MG63 (cell line): ENCODE measurements around the gene RIC3. TPM values are rescaled to one million over a fixed set of nuclear protein-coding genes. Genes with fewer than 3 reads are reported as not detected.

Experiments used
- DNase-seq: peaks from one replicate; pipeline ENCODE4 v3.0.0-alpha.2; 2020
- H3K27me3 ChIP-seq: fragments of 250-450 bp; sonication (Bioruptor Pico); 2 replicates; pipeline ENCODE4 v1.5.1; 2020; ENCODE audit warnings: mild to moderate bottlenecking, moderate library complexity
- H3K36me3 ChIP-seq: fragments of 250-450 bp; sonication (Bioruptor Pico); 2 replicates; pipeline ENCODE4 v1.5.1; 2020; ENCODE audit warnings: mild to moderate bottlenecking, moderate library complexity
- H3K4me3 ChIP-seq: fragments of 250-450 bp; sonication (Bioruptor Pico); 2 replicates; pipeline ENCODE4 v1.5.1; 2020; ENCODE audit warnings: mild to moderate bottlenecking, moderate library complexity
- H3K9me3 ChIP-seq: fragments of 250-450 bp; sonication (Bioruptor Pico); 2 replicates; pipeline ENCODE4 v1.5.1; 2020; ENCODE audit warnings: mild to moderate bottlenecking, moderate library complexity
- total RNA-seq: library from RNA; depleted of rRNA; stranded (reverse); fragments of >200 nt; shearing (Covaris generic); gene quantifications from 2 replicates; pipeline ENCODE4 v1.2.3, GENCODE V29; 2014; ENCODE audit warnings: low replicate concordance

The RIC3 gene
- total RNA-seq, 1 experiment from 2014 or later, result not detected

DNA sequence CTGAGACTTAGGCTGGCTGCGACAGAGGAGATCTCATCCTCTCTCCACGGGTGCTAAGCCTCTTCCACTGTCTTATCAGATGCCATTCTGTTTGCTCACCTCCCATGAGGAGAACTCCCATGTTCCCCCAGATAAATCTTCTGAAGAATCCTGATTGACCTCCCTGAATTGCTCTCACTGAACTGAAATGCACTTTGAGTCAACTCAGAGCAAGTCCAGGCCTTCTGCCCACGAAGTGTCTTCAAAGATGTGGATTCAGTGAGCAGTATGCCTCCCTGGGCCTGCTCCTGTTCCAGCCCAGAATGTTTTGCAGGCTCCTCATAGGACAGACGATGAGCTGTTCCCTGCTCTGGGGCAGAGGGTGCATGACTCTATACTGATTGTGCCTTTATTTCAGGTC, 70.5 kb downstream of the RIC3 start:
- Histone ChIP-seq H3K36me3 (peaks cover 49% of the 10 kb centered on the region), H3K9me3 (no peaks in the 10 kb centered on the region), H3K27me3 (no peaks in the 10 kb centered on the region), H3K4me3 (no peak overlapping the region)
- DNase-seq, result peak; percentile 35

DNA sequence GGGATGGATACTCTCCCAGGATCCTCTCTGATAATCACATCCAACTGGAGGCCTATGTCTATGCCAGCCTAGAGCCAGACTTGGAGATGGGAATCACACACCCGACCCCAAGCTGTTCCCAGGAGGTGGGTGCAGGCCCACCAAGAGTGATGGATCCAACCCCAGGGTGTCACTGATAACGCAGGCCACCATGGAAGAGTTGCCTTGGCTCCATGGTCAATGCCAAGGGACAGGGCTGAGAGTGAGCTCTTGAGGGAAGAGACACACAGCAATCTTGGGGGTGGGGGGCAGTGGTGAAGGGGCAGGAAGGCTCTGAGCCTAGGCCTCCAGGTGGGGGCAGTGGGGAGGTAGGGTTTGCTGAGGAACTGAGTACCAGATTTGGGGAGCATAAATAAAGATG, 70.9 kb downstream of the RIC3 start:
- Histone ChIP-seq H3K27me3 (no peaks in the 10 kb centered on the region), H3K36me3 (peaks cover 50% of the 10 kb centered on the region)

DNA sequence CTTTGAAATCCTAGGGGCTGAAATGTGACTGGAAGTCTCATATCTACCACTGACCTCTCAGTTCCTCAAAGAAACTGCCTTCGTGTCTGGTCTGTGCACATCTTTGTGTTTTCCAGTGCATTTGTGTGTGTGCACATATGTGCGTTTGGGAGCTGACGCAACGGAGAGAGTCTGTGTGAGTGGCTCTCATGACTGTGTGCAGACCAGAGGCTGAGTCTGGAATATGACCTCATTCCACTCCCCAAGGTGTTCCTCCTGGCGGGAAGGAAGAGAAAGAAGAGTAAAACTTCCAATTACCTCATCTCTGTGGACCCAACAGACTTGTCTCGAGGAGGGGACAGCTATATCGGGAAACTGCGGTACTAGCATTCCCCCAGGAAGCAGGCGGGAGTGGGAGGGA, 71.4 kb downstream of the RIC3 start:
- Histone ChIP-seq H3K4me3 (no peak overlapping the region), H3K27me3 (no peaks in the 10 kb centered on the region), H3K36me3 (peaks cover 51% of the 10 kb centered on the region), H3K9me3 (no peaks in the 10 kb centered on the region)
- DNase-seq, result no peak

More for the DNA sequence above, 70.9 kb downstream of the RIC3 start:
- Histone ChIP-seq H3K9me3 (no peaks in the 10 kb centered on the region), H3K4me3 (no peak overlapping the region)
- no peak for DNase-seq

DNA sequence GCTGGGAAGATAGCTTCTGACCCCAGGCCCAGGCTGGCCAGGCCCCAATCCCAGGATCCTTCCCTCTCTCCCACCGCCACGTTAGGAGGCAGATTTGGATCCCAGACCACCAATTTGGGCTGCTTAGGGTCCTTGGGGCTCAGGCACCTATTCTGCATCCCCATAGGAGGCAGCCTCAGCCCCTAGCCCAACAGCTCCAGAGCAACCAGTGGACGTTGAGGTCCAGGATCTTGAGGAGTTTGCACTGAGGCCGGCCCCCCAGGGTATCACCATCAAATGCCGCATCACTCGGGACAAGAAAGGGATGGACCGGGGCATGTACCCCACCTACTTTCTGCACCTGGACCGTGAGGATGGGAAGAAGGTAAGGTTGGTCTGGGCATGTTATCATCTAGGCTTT, 71.8 kb downstream of the RIC3 start:
- no peak overlapping the region for H3K4me3 ChIP-seq
- peaks cover 51% of the 10 kb centered on the region for H3K36me3 ChIP-seq
- DNase-seq, result no peak
- no peaks in the 10 kb centered on the region for H3K27me3 ChIP-seq
- no peaks in the 10 kb centered on the region for H3K9me3 ChIP-seq

DNA sequence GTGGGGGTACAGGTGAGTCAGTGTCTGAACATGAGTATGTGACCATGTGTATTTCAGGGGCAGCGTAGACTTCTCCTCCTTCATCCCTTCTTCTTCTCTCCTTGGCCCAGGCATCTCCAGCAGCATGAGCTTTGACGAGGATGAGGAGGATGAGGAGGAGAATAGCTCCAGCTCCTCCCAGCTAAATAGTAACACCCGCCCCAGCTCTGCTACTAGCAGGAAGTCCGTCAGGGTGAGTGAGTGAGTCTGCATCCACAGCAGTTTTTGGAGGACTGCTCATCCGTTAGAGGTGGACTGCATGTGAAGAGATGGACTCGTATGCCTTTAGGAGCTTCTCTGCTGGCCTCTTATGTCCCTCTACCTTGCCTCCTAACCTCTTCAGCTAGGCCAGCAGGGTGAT, 72.2 kb downstream of the RIC3 start:
- no peak overlapping the region for H3K4me3 ChIP-seq
- H3K27me3 ChIP-seq, result no peaks in the 10 kb centered on the region
- no peaks in the 10 kb centered on the region for H3K9me3 ChIP-seq
- H3K36me3 ChIP-seq, result peaks cover 53% of the 10 kb centered on the region
- no peak for DNase-seq

DNA sequence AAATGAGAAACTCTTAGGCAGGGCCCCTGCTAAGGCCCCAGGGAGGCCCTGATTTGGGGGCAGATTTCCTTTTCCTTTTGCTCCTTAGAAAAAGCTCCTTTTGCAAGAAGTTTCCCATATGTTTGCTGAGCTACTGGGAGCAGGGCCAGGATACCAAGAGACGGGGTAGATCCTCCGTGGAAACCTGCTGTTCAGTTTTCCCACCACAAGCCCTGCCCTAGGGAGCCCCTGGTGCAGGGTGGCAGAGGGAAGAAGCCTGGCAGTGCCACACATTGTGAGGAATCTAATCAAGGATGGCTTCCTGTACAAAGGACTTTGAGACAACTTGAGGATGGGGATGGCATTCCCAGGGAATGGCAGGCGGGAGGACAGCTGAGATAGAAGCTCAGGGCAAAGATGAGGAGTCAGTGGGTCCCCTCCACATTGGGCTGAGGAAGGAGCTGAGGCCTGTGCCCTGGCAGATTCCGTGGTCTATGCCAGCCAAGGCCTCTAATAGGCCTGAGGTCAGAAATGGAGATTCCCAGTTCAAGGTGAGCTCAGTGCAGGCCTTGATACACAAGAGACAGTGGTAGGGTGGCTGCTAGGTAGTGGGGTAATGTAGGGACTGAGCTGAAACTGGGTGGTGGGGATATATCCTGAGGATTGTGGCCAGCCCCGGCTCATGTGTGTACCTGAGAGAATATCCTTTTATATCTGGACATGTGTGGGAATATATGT, 72.9 kb downstream of the RIC3 start:
- peaks cover 50% of the 10 kb centered on the region for H3K36me3 ChIP-seq
- H3K27me3 ChIP-seq, result no peaks in the 10 kb centered on the region
- H3K4me3 ChIP-seq, result no peak overlapping the region
- DNase-seq, result no peak
- H3K9me3 ChIP-seq, result no peaks in the 10 kb centered on the region

DNA sequence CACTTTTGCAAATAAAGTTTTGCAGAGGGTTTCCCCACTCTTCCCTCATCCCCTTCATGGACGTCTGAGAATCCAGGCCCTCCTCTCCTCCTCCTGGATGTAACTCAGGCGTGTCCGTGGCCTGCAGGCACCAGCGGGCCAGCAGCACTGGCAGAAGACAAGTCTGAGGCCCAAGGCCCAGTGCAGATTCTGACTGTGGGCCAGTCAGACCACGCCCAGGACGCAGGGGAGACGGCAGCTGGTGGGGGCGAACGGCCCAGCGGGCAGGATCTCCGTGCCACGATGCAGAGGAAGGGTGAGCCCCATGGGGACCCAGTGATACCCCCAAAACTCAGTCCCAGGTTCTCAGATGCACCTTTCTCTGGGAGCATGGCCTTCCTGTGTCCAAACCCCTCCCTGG, 73.5 kb downstream of the RIC3 start:
- no peaks in the 10 kb centered on the region for H3K9me3 ChIP-seq
- no peak for DNase-seq
- no peaks in the 10 kb centered on the region for H3K27me3 ChIP-seq

DNA sequence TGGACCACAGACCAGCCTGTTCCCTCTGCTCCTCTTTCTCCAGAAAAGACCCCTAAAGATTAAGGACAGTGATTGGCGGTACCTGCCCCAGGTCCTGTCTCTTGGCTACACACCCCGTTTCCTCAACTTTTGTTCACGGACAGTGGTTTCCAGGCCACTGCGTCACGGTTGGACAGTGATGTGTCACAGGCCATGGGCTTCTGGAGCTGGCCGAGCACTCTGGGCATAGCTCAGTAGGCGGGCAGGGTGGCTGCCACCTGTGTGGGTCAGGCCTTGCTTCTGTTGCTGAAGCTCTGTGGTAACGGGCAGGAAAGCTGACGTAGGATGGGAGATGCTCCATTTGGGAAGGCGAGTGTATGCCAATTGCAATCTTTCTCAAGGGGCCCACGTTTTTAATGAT, 74.2 kb downstream of the RIC3 start:
- Histone ChIP-seq H3K36me3 (peaks cover 37% of the 10 kb centered on the region), H3K27me3 (no peaks in the 10 kb centered on the region), H3K9me3 (no peaks in the 10 kb centered on the region), H3K4me3 (no peak overlapping the region)
- no peak for DNase-seq

More for the DNA sequence above, 73.5 kb downstream of the RIC3 start:
- H3K4me3 ChIP-seq, result no peak overlapping the region
- H3K36me3 ChIP-seq, result peaks cover 44% of the 10 kb centered on the region

DNA sequence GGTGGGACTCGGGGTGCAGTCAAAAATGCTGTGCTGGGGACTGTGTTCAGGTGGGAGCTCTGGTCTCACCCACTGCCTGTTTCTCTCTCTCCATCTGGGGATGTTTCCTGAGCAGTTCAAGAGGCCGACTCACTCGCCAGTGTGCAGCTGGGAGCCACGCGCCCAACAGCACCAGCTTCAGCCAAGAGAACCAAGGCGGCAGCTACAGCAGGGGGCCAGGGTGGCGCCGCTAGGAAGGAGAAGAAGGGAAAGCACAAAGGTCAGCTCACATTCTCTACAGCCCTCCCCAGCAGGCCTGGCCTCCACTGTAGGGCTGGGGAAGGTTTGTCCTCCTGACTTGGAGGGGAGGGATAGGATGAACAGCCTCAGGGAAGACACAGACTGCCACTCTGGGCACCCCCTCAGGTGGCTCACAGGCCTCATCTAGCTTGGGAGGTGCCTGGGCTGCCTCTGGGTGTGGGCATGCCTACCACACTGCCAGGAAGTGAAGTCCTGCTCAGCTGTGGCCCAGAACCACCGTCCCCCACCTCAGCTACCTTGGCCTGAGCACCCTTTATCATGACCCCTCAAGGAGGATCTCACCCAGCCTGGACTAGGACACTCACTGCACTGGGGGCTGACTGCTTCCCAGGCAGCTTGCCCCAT, 74.8 kb downstream of the RIC3 start:
- H3K9me3 ChIP-seq, result no peaks in the 10 kb centered on the region
- DNase-seq, result no peak
- no peaks in the 10 kb centered on the region for H3K27me3 ChIP-seq
- no peak overlapping the region for H3K4me3 ChIP-seq
- peaks cover 31% of the 10 kb centered on the region for H3K36me3 ChIP-seq

DNA sequence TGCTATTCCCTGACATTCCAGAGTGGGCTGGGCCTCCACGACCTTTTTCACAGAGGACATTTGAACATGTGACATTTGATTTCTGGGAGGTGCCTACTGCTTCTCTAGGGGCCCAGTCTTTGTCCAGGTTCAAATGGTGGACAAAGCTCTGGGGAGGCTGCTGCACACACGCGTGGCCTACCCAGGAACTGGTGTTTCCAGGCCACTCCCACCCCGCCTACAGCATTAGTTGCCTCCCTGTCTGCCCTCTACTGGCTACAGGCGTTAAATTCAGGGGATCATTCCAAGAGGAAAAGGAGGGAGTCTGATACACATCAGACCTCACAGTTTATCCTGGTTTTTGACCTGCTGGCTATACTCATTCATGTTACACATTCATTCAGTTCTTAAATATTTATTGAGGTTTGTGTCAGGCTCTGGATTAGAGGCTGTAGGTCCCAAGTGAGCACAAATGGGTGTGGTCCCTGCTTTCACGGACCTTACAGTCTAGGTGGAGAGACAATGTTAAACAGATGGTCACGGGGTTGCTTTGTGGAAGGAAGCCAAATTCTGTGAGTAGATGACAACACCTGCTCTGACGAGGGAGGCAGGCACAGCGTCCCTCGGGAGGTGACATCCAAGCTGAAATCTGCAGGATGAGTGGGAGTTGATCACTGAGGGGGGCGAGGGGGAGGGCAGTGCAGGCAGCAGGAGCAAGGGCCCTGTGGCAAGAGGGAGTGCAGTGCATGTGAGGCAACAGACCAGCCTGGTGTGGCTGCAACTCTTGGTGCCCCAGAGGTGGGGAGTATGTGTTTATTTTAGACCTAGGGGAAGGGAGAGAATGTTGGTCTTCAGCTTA, 76.0 kb downstream of the RIC3 start:
- no peaks in the 10 kb centered on the region for H3K9me3 ChIP-seq
- H3K36me3 ChIP-seq, result peaks cover 27% of the 10 kb centered on the region
- H3K4me3 ChIP-seq, result no peak overlapping the region
- DNase-seq, result peak; percentile 60
- no peaks in the 10 kb centered on the region for H3K27me3 ChIP-seq

DNA sequence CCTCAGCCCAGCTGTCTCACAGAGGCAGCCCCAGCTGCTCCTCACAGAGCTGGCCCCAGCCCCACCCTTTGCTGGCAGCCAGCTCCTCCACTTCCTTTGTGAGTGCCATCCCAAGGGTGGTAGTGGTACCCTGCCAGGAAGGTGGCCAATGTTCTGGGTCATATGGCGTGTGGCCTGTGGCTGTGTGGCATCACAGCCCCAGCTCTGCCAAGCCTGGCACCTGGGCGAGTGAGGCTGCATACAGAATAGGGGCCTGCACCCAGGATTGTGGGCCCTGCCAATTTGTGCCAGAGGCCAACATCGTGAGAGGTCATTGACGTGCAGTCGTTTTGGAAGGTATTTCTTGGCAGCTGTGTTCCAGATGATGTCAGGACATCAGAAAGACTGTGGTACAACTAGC, 77.1 kb downstream of the RIC3 start:
- Histone ChIP-seq H3K36me3 (peaks cover 19% of the 10 kb centered on the region), H3K27me3 (no peaks in the 10 kb centered on the region), H3K9me3 (no peaks in the 10 kb centered on the region), H3K4me3 (no peak overlapping the region)
- no peak for DNase-seq

DNA sequence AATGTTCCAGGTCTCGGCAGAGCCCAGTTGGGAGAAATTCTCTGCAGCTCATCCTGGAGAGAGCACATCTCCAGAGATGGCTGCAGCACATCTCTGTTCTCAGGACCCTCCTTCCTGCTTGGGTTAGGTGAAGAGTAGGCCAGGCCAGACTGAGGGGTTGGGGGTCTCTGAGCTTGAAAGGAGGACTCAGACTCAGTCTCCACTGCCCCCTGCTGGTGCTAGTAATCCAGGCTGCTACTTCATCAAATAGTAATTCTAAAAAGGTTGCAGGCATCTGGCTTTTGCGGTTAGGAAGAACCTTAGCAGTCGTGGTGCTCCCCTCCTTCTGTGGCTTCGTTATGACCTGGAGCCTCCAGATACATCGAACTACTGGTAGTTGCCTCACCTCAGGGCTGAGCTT, 78.1 kb downstream of the RIC3 start:
- no peak for DNase-seq
- H3K36me3 ChIP-seq, result peaks cover 14% of the 10 kb centered on the region

DNA sequence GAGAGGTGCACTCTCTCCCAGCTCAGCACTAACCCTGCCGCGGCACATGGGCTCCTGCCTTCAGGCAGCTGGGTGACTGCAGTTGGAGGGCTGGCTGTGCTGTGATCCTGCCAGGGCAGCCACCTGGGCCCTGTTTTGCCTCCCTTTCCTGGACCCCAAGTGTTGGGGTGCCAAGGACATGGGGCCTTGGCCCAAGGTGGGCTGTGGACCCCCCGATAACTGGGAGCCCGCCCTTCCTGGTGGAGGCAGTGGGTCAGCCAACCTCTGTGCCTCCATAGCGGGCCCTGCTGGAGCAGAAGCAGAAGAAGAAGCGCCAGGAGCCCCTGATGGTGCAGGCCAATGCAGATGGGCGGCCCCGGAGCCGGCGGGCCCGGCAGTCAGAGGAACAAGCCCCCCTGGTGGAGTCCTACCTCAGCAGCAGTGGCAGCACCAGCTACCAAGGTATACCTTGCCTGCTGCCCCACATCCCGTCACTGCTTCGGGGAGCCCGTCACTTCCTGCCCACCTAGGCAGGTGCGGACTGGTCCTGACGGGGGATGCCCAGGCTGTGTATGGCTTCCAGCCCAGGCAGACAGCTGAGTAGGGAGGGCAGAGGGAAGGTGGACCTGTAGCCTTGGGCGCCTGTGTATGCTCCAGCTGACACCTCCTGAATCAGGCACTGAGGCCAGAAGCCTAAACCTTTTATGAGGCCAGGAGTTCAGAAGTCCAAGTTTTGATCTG, 78.9 kb downstream of the RIC3 start:
- Histone ChIP-seq H3K4me3 (no peak overlapping the region), H3K9me3 (no peaks in the 10 kb centered on the region), H3K36me3 (peaks cover 9% of the 10 kb centered on the region), H3K27me3 (no peaks in the 10 kb centered on the region)
- no peak for DNase-seq

More for the DNA sequence above, 78.1 kb downstream of the RIC3 start:
- Histone ChIP-seq H3K4me3 (no peak overlapping the region), H3K27me3 (no peaks in the 10 kb centered on the region), H3K9me3 (no peaks in the 10 kb centered on the region)

DNA sequence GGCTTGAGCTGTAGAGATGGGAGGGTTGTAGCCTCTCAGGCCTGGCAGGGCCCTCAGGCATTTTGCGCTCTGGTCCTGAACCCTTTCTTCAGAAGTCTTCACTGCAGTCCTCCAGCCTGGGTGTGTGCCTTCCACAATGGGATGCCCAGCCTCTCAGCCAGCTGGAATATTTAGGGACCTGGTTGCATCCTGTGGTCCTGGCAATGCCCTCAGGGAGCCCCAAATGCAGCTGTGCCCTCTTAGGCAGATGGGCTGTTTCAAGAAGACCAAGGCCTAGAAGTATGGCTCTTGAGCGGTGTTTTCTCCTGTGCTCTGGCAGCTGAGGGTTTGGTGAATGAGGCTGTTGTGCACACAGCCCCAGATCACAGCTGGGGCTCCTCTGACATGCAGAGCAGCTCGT, 81.1 kb downstream of the RIC3 start:
- Histone ChIP-seq H3K36me3 (peaks cover 5% of the 10 kb centered on the region), H3K9me3 (no peaks in the 10 kb centered on the region), H3K4me3 (no peak overlapping the region), H3K27me3 (no peaks in the 10 kb centered on the region)
- no peak for DNase-seq

DNA sequence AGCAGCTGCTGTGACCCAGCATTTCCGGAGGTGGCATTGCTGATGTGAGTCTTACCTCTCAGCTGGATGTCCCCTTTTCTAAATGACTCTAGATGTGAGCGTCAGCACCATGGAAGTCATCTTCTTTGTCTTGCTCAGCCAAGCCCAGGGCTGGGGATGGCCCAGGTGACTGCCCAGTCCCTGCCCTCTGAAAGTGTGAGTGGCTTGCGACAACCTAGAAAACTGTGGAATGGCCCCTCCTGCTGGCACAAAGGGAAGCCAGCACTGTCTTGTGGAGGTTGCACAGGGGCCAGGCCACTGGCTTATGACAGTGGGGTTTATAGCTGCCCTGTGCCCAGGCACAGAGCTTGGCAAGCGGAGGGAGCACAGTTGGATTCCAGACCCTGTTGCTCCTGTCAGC, 81.6 kb downstream of the RIC3 start:
- Histone ChIP-seq H3K27me3 (no peaks in the 10 kb centered on the region), H3K4me3 (no peak overlapping the region), H3K36me3 (peaks cover 9% of the 10 kb centered on the region), H3K9me3 (no peaks in the 10 kb centered on the region)
- no peak for DNase-seq

DNA sequence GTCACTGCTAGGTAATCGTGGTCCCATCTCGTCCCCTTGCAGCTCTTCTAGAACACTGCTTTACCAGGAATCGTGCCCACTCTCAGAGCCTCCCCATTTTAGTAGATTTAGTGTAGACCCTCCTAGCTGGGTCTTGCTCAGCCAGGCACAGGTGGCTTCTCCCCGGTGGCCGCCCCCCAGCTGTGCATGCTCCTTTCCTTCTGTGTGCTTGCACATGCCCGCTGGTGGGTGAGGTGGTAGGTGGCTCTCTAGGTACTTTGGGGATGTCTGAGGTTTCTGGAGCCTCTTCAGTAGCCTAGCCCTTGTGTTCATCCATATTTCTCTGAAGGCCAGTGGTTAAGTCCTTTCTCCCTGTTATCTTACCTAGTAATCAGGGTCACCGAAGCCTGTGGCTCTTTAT, 82.3 kb downstream of the RIC3 start:
- Histone ChIP-seq H3K4me3 (no peak overlapping the region), H3K9me3 (no peaks in the 10 kb centered on the region), H3K36me3 (peaks cover 7% of the 10 kb centered on the region), H3K27me3 (no peaks in the 10 kb centered on the region)
- no peak for DNase-seq

DNA sequence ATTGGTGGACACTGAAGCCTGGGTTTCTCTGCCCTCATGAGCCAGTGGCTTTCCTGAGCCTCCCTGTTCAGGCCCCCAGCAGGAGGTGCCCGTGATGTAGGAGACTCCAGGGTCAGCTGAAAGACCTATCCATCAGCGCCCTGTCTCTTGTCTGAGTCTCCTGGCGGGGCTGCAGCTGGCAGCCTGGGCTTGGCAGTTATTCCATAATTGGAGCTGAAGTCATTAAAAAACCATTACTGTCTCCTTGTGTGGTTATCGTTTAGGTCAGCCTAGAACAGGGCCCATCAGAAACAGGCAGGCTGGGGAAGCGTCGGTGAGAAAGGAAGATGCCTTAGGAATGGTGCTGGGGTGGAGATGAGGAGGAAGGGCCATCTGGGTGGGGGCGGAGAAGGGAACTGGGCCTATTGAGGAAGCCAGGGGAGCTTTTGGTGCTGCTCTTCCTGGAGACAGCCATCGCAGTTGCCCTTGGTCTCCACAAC, 82.8 kb downstream of the RIC3 start:
- Histone ChIP-seq H3K36me3 (peaks cover 6% of the 10 kb centered on the region), H3K27me3 (no peaks in the 10 kb centered on the region), H3K4me3 (no peak overlapping the region), H3K9me3 (no peaks in the 10 kb centered on the region)
- no peak for DNase-seq
